ENCODE results near the gene RANBP1. TPM values are rescaled to one million over a fixed set of nuclear protein-coding genes. Genes with fewer than 3 reads are reported as not detected.

Gene RANBP1
- total RNA-seq, 2 donors from 2014 or later: 65.7 to 75.2 TPM

DNA sequence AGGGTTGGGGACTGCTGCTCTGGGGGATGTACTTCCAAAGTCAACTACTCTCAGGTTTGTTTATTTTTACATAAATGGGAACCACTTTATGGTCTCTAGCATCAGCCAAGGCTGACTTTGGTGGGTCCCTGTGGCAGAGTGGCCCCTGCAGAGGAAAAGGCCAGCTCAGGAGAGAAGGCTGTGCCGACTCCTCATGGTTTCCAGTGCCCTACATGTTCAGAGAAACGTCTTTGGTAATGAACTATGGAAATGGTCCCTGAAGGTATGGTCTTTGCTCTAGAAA is 12.7 kb downstream of the RANBP1 start:
- Mint-ChIP-seq H3K4me3 (no peak overlapping the region), H3K36me3 (ENCODE audit: low read depth) (no peaks in the 10 kb centered on the region), H3K27ac (no peak overlapping the region), H3K27me3 (no peaks in the 10 kb centered on the region), H3K4me1 (peaks cover 5% of the 10 kb centered on the region)
- ATAC-seq (no peak), DNase-seq (no peak)
- no peaks in the 10 kb centered on the region for H3K9me3 ChIP-seq (ENCODE audit: control insufficient read depth, low read length, poor library complexity, severe bottlenecking)

DNA sequence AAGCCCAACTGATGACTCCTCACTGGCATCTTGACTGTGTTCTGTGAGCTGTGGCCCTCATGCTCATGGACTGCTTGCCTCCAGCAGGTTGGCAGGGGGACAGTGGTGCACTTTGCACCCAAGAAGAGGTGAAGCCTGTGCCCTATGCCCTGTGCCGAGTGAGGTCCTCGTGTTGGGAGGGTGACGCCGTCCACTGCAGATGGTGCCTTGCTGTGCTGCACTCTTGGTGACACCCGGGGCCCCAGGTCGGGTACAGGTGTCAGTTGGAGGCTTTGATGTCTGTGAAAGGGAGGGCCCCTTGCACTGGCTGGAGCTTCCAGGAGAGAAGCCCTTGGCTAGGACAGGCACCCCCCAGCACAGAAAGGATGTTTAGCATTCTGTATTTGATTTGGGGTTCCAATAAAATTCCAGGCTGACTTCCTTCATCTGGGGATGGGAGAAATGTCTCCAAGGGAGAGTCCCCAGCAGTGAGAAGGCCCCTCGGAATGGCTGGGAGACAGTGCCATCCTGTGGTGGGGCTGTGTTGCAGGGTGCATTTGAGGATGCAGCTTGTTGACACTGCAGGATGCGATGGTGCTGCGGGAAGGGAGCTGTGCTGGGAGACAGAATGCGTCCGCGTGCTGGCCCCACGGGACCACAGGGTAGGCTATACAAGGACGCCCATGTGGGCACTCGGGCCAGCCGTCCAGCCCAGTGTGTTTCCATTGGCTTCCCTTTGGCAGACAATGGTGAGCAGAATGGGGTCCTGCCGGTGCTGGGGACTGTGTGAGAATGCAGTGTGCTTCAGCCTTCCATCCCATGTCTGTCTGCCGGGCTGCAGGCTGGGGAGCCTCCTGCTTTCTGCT is 13.2 kb downstream of the RANBP1 start:
- H3K4me3 Mint-ChIP-seq: peak overlapping the region; percentile 31
- H3K27ac Mint-ChIP-seq: peak overlapping the region; percentile 32

DNA sequence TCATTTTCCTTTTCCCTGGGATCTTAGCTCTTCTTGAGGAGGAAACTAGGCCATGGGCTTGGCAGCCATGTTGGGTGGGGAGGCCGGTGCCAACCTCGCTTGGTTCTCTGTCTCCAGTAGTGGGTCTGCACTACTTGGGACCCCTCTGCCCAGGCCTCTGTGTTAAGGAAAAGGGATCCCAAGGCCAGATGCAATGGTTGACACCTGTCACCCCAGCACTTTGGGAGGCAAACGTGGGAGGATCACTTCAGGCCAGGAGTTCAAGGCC is 13.8 kb downstream of the RANBP1 start:
- no peak overlapping the region for H3K4me3 Mint-ChIP-seq

More for the DNA sequence above, 13.2 kb downstream of the RANBP1 start:
- H3K9me3 ChIP-seq (ENCODE audit: control insufficient read depth, low read length, poor library complexity, severe bottlenecking): no peaks in the 10 kb centered on the region
- Mint-ChIP-seq H3K4me1 (peaks cover 7% of the 10 kb centered on the region), H3K27me3 (no peaks in the 10 kb centered on the region), H3K36me3 (ENCODE audit: low read depth) (no peaks in the 10 kb centered on the region)
- ATAC-seq (peak; percentile 40), DNase-seq (peak in 2 of 3 donors; percentile 35 to 52)

GRCh38 chr22:20130319-20130718 is 14.4 kb downstream of the RANBP1 start:
- no peaks in the 10 kb centered on the region for H3K36me3 Mint-ChIP-seq (ENCODE audit: low read depth)
- no peaks in the 10 kb centered on the region for H3K27me3 Mint-ChIP-seq
- peak in 1 of 3 donors; percentile 25 for DNase-seq
- no peaks in the 10 kb centered on the region for H3K9me3 ChIP-seq (ENCODE audit: control insufficient read depth, low read length, poor library complexity, severe bottlenecking)
- peak overlapping the region; percentile 41 for H3K4me3 Mint-ChIP-seq
- peaks cover 6% of the 10 kb centered on the region for H3K4me1 Mint-ChIP-seq
- peak; percentile 24 for ATAC-seq
- no peak overlapping the region for H3K27ac Mint-ChIP-seq

More for the DNA sequence above, 13.8 kb downstream of the RANBP1 start:
- no peaks in the 10 kb centered on the region for H3K9me3 ChIP-seq (ENCODE audit: control insufficient read depth, low read length, poor library complexity, severe bottlenecking)
- ATAC-seq (no peak), DNase-seq (no peak)
- H3K4me1 Mint-ChIP-seq: peaks cover 6% of the 10 kb centered on the region
- peak overlapping the region; percentile 32 for H3K27ac Mint-ChIP-seq
- no peaks in the 10 kb centered on the region for H3K36me3 Mint-ChIP-seq (ENCODE audit: low read depth)
- H3K27me3 Mint-ChIP-seq: no peaks in the 10 kb centered on the region

- ATAC-seq: peak; percentile 81
- Mint-ChIP-seq H3K4me1 (peaks cover 6% of the 10 kb centered on the region), H3K27me3 (no peaks in the 10 kb centered on the region), H3K27ac (no peak overlapping the region), H3K36me3 (ENCODE audit: low read depth) (no peaks in the 10 kb centered on the region), H3K4me3 (peak overlapping the region; percentile 41)
- no peaks in the 10 kb centered on the region for H3K9me3 ChIP-seq (ENCODE audit: control insufficient read depth, low read length, poor library complexity, severe bottlenecking)
- DNase-seq: peak; percentile 61 to 80 (median 74)
These were observed 15.1 kb downstream of the RANBP1 start for GRCh38 chr22:20130731-20131596.

DNA sequence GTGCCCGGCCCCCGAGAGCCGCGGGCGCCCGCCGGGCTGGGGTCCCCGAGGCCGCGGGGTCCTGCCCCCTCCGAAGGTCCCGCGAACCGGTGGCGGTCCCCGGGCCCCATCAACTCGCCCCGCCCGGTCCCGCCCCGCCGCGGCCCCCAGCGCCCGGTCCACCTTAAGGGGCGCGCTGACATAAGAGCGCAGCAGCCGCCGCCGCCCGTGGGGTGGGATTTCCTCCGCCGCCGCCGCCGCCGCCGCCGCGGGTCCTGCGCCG is 15.6 kb downstream of the RANBP1 start, which contains the start of gene ZDHHC8:
ZDHHC8 (plus strand) TSS at position 208 of the 262 bp plus-strand sequence. CDS start 144 bp downstream, outside the sequence.
- H3K9me3 ChIP-seq (ENCODE audit: control insufficient read depth, low read length, poor library complexity, severe bottlenecking): no peaks in the 10 kb centered on the region
- DNase-seq (peak in 2 of 3 donors; percentile 42 to 66), ATAC-seq (peak; percentile 72)
- peak within 1 kb of the TSS; percentile 80 for H3K4me3 Mint-ChIP-seq
- H3K27me3 Mint-ChIP-seq: no peaks in the 10 kb centered on the region
- peak within 1 kb of the TSS; percentile 73 for H3K27ac Mint-ChIP-seq
- H3K36me3 Mint-ChIP-seq (ENCODE audit: low read depth): no peaks in the 10 kb centered on the region
- peaks cover 10% of the 10 kb centered on the region for H3K4me1 Mint-ChIP-seq

- H3K4me3 Mint-ChIP-seq: peak overlapping the region; percentile 80
- ATAC-seq (peak; percentile 2), DNase-seq (no peak)
- no peaks in the 10 kb centered on the region for H3K9me3 ChIP-seq (ENCODE audit: control insufficient read depth, low read length, poor library complexity, severe bottlenecking)
- H3K4me1 Mint-ChIP-seq: peaks cover 10% of the 10 kb centered on the region
- peak overlapping the region; percentile 73 for H3K27ac Mint-ChIP-seq
- no peaks in the 10 kb centered on the region for H3K36me3 Mint-ChIP-seq (ENCODE audit: low read depth)
- no peaks in the 10 kb centered on the region for H3K27me3 Mint-ChIP-seq
These were observed 16.2 kb downstream of the RANBP1 start for GRCh38 chr22:20131859-20132685.

- Mint-ChIP-seq H3K27ac (peak overlapping the region; percentile 73), H3K27me3 (no peaks in the 10 kb centered on the region), H3K4me3 (peak overlapping the region; percentile 80), H3K36me3 (ENCODE audit: low read depth) (no peaks in the 10 kb centered on the region), H3K4me1 (peaks cover 12% of the 10 kb centered on the region)
- ATAC-seq (no peak), DNase-seq (no peak)
- H3K9me3 ChIP-seq (ENCODE audit: control insufficient read depth, low read length, poor library complexity, severe bottlenecking): no peaks in the 10 kb centered on the region
These were observed 16.9 kb downstream of the RANBP1 start for GRCh38 chr22:20132686-20133246.

DNA sequence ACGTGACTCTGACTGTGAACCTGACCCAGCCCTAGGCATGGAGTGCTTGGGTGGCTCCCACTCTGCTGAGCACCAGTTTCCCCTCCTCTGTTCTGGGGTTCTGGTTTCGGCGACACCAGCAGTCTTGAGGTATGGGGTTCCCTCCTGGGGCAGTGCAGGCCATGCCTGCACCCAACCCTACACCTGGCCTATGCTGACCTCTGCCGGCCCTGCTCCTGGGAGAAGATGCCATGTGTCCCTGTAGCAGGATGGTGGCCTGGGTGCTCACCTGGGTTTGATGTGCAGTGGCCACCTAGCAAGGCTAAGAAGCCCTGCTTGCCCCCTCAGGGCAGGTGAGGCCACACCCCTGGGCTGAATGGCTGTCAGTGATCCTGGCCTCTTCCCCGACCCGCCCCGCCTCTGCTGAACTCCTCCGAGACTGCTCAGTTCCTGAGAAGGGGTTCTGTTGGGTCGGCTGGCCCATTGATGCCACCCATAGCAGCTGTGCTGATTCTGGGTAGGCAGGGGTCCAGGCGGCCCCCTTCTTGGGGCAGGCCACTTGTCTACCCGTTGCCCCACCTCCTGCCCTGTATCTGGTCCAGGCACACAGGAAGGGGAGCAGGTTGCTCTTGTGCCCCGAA is 18.1 kb downstream of the RANBP1 start:
- H3K36me3 Mint-ChIP-seq (ENCODE audit: low read depth): no peaks in the 10 kb centered on the region
- DNase-seq (no peak), ATAC-seq (no peak)
- H3K4me3 Mint-ChIP-seq: peak overlapping the region; percentile 63
- no peak overlapping the region for H3K27ac Mint-ChIP-seq
- H3K9me3 ChIP-seq (ENCODE audit: control insufficient read depth, low read length, poor library complexity, severe bottlenecking): no peaks in the 10 kb centered on the region
- H3K27me3 Mint-ChIP-seq: no peaks in the 10 kb centered on the region
- peaks cover 21% of the 10 kb centered on the region for H3K4me1 Mint-ChIP-seq

GRCh38 chr22:20135265-20135664 is 19.4 kb downstream of the RANBP1 start:
- peaks cover 20% of the 10 kb centered on the region for H3K4me1 Mint-ChIP-seq
- no peaks in the 10 kb centered on the region for H3K27me3 Mint-ChIP-seq
- ATAC-seq: no peak
- H3K4me3 Mint-ChIP-seq: no peak overlapping the region
- H3K36me3 Mint-ChIP-seq (ENCODE audit: low read depth): peaks cover 2% of the 10 kb centered on the region
- no peaks in the 10 kb centered on the region for H3K9me3 ChIP-seq (ENCODE audit: control insufficient read depth, low read length, poor library complexity, severe bottlenecking)
- H3K27ac Mint-ChIP-seq: no peak overlapping the region
- DNase-seq: no peak

GRCh38 chr22:20135806-20136602 is 20.1 kb downstream of the RANBP1 start:
- no peaks in the 10 kb centered on the region for H3K9me3 ChIP-seq (ENCODE audit: control insufficient read depth, low read length, poor library complexity, severe bottlenecking)
- no peak for DNase-seq
- no peak overlapping the region for H3K4me3 Mint-ChIP-seq
- ATAC-seq: no peak
- H3K27me3 Mint-ChIP-seq: no peaks in the 10 kb centered on the region
- no peak overlapping the region for H3K27ac Mint-ChIP-seq
- peaks cover 2% of the 10 kb centered on the region for H3K36me3 Mint-ChIP-seq (ENCODE audit: low read depth)
- peaks cover 20% of the 10 kb centered on the region for H3K4me1 Mint-ChIP-seq

DNA sequence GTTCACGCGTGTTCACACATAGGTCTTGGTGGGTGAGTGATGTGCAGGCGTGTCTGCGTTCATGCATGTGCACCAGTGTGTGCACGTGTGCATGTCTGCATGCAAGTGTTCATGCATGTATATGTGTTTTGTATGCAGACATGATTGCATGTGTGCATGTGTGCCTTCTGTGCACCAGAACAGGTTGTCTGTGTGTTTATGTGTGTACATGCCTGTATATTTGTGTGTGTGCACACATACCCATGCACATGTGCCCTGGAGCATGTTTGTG is 20.6 kb downstream of the RANBP1 start:
- no peak overlapping the region for H3K4me3 Mint-ChIP-seq
- peaks cover 20% of the 10 kb centered on the region for H3K4me1 Mint-ChIP-seq

More for the DNA sequence above, 20.6 kb downstream of the RANBP1 start:
- H3K27me3 Mint-ChIP-seq: no peaks in the 10 kb centered on the region
- DNase-seq (no peak), ATAC-seq (no peak)
- H3K9me3 ChIP-seq (ENCODE audit: control insufficient read depth, low read length, poor library complexity, severe bottlenecking): no peaks in the 10 kb centered on the region
- H3K27ac Mint-ChIP-seq: no peak overlapping the region
- H3K36me3 Mint-ChIP-seq (ENCODE audit: low read depth): peaks cover 2% of the 10 kb centered on the region
